SK-N-SH treated with all-trans-retinoic acid at 6 μM for 48 hours (cell line): Measurements from ENCODE around the gene EPHB4.

Experiments used
- CREB5 ChIP-seq: fragments of 250-450 bp; sonication (Bioruptor Pico); IDR thresholded peaks from 2 replicates; pipeline ENCODE4 v1.5.1; 2020; ENCODE audit warnings: low read depth, mild to moderate bottlenecking, moderate library complexity
- ESRRG ChIP-seq: fragments of 250-450 bp; sonication (Bioruptor Pico); IDR thresholded peaks from 2 replicates; pipeline ENCODE4 v1.6.1; 2021; ENCODE audit warnings: mild to moderate bottlenecking
- GLIS3 ChIP-seq: fragments of 250-450 bp; sonication (Bioruptor Pico); IDR thresholded peaks from 2 replicates; pipeline ENCODE4 v1.5.0; 2020; ENCODE audit warnings: mild to moderate bottlenecking, moderate library complexity
- PATZ1 ChIP-seq: fragments of 250-450 bp; sonication (Bioruptor Pico); IDR thresholded peaks from 2 replicates; pipeline ENCODE4 v1.8.0; 2020; ENCODE audit warnings: mild to moderate bottlenecking, moderate library complexity, borderline replicate concordance
- RARB ChIP-seq: fragments of 250-450 bp; sonication (Bioruptor Pico); IDR thresholded peaks from 2 replicates; pipeline ENCODE4 v1.8.0; 2021; ENCODE audit warnings: mild to moderate bottlenecking, moderate library complexity
- SNAI2 ChIP-seq: fragments of 250-450 bp; sonication (Bioruptor Pico); IDR thresholded peaks from 2 replicates; pipeline ENCODE4 v1.5.0; 2020; ENCODE audit warnings: mild to moderate bottlenecking, moderate library complexity
- ZFP3 ChIP-seq: fragments of 250-450 bp; sonication (Bioruptor Pico); IDR thresholded peaks from 2 replicates; pipeline ENCODE4 v1.5.0; 2020; ENCODE audit warnings: mild to moderate bottlenecking, moderate library complexity
- ZFP30 ChIP-seq: fragments of 450-650 bp; formaldehyde crosslinking; IDR thresholded peaks from 2 replicates; pipeline ENCODE4 v1.5.0; 2022; ENCODE audit warnings: mild to moderate bottlenecking, moderate library complexity

GRCh38 chr7:100802951-100803350, 24.4 kb downstream of the EPHB4 start:
- no peak for TF ChIP-seq SNAI2
- TF ChIP-seq ZFP3: no peak
- no peak for TF ChIP-seq PATZ1 (CRISPR knock-in tag)
- no peak for TF ChIP-seq RARB (CRISPR knock-in tag)
- no peak for TF ChIP-seq ESRRG (CRISPR knock-in tag)
- TF ChIP-seq ZFP30: no peak
- TF ChIP-seq CREB5 (CRISPR knock-in tag): no peak
- TF ChIP-seq GLIS3 (CRISPR knock-in tag): no peak
